HG02759 (cell line): Measurements from ENCODE around the gene ELK3.

Experiments used
- ATAC-seq: cut with Tn5 transposase; IDR thresholded peaks from one replicate; pipeline ENCODE4 v1.9.1; 2021; ENCODE audit warnings: mild to moderate bottlenecking, moderate library complexity; ENCODE audit not compliant: unreplicated experiment

The ELK3 gene

GRCh38 chr12:96211988-96212387 is 17.8 kb downstream of the ELK3 start:
- ATAC-seq = no peak

GRCh38 chr12:96212456-96213375 is 18.5 kb downstream of the ELK3 start:
- ATAC-seq = no peak

GRCh38 chr12:96213869-96214268 is 19.7 kb downstream of the ELK3 start:
- no peak for ATAC-seq

GRCh38 chr12:96215919-96216273 is 21.7 kb downstream of the ELK3 start:
- no peak for ATAC-seq

- no peak for ATAC-seq
Measured at GRCh38 chr12:96218989-96219678, 25.0 kb downstream of the ELK3 start.

GRCh38 chr12:96219700-96220206 is 25.6 kb downstream of the ELK3 start:
- no peak for ATAC-seq

- ATAC-seq = no peak
Measured at GRCh38 chr12:96220902-96221301, 26.7 kb downstream of the ELK3 start.

GRCh38 chr12:96221391-96221790 is 27.2 kb downstream of the ELK3 start:
- ATAC-seq = no peak

GRCh38 chr12:96223411-96224218 is 29.4 kb downstream of the ELK3 start:
- ATAC-seq = no peak

- ATAC-seq = no peak
Measured at GRCh38 chr12:96224219-96224615, 30.0 kb downstream of the ELK3 start.

- no peak for ATAC-seq
Measured at GRCh38 chr12:96225044-96225855, 31.1 kb downstream of the ELK3 start.

GRCh38 chr12:96225994-96226399 is 31.8 kb downstream of the ELK3 start:
- ATAC-seq = no peak

- ATAC-seq = no peak
Measured at GRCh38 chr12:96226401-96226800, 32.2 kb downstream of the ELK3 start.

- ATAC-seq = no peak
Measured at GRCh38 chr12:96226801-96227348, 32.7 kb downstream of the ELK3 start.

GRCh38 chr12:96227365-96228106 is 33.4 kb downstream of the ELK3 start:
- no peak for ATAC-seq

- ATAC-seq = no peak
Measured at GRCh38 chr12:96228566-96229248, 34.5 kb downstream of the ELK3 start.

- no peak for ATAC-seq
Measured at GRCh38 chr12:96230646-96231045, 36.5 kb downstream of the ELK3 start.

- ATAC-seq = no peak
Measured at GRCh38 chr12:96233168-96233567, 39.0 kb downstream of the ELK3 start.

GRCh38 chr12:96233939-96234461 is 39.8 kb downstream of the ELK3 start:
- ATAC-seq = no peak
